GM18867 (cell line): Measurements from ENCODE around the gene ETS1.

Source experiments
- ATAC-seq: cut with Tn5 transposase; IDR thresholded peaks from one replicate; pipeline ENCODE4 v1.9.1; 2021; ENCODE audit warnings: mild to moderate bottlenecking, moderate library complexity; ENCODE audit not compliant: unreplicated experiment

ETS1 gene, protein sequence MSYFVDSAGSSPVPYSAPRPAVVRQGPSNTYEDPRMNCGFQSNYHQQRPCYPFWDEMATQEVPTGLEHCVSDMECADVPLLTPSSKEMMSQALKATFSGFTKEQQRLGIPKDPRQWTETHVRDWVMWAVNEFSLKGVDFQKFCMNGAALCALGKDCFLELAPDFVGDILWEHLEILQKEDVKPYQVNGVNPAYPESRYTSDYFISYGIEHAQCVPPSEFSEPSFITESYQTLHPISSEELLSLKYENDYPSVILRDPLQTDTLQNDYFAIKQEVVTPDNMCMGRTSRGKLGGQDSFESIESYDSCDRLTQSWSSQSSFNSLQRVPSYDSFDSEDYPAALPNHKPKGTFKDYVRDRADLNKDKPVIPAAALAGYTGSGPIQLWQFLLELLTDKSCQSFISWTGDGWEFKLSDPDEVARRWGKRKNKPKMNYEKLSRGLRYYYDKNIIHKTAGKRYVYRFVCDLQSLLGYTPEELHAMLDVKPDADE

DNA sequence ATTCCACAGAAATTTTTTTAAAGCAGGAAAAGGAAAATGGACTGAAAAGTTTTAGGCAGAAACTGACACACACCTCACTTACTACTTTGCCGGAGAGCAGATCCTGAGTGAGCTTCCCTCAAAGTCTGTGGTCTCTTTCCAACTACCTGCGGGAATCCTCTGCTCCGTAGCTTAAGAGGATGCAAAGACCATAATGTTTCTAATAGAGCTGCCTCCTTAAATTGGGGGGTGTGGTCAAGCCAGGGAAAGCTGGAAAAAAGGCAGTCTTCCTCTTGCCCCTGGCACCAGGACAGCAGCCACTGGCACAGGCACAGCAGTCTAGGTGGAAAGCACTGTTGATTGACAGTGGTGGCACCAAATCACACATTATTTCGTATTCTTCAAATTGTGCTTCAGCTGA is at the start of gene ETS1:
Gene ETS1, minus strand, starts transcription at position 144 of the 400 bp plus-strand sequence. CDS start 14,428 bp downstream, outside the sequence.
- no peak for ATAC-seq

DNA sequence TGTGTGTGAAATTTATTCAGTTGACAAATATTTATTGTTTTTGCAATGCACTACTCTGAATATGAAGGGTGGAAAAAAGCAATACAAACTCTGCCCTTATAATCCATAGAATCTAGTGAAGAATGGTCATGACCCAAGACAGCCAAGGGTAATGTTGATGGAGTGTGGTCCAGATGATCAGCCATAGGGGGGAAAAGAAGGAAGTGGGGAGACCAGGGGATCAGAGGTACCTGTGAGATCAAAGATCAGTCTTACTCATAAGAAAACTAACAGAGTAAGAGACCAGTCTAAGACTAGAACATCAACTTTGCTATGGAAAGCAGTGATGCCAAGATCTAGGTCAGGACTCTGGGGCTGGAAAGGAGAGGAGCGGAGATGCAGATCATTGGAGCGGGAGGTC is 47.0 kb upstream of the ETS1 start:
- ATAC-seq, result no peak

DNA sequence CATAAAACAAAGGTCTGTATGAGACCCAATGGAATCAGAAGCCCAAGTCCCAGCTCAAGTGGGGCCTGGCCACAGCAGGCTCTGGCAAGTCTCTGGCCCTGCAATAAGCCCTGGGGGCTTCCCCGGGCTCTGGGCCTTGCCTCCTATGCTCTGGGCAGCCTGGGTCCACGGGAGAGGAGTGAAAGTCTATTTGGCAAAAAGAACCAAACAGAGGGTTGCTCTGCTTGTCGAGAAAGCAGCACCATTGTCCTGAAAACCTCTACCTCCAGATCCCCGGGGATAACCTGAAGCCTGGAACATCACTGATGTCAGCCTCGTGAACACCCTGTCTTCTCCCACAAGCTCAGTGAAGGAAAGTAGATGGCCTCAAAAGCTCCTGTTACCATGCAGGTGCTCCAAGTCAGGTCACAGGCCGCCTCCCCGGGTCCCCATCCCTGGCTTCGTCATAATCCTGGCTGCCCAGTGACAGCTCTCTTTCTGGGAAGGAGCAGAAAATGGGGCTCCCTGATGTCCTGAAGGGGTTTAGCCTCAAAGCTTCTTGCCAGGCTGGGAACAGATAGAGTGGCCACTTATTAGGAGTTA is 46.1 kb upstream of the ETS1 start:
- no peak for ATAC-seq

DNA sequence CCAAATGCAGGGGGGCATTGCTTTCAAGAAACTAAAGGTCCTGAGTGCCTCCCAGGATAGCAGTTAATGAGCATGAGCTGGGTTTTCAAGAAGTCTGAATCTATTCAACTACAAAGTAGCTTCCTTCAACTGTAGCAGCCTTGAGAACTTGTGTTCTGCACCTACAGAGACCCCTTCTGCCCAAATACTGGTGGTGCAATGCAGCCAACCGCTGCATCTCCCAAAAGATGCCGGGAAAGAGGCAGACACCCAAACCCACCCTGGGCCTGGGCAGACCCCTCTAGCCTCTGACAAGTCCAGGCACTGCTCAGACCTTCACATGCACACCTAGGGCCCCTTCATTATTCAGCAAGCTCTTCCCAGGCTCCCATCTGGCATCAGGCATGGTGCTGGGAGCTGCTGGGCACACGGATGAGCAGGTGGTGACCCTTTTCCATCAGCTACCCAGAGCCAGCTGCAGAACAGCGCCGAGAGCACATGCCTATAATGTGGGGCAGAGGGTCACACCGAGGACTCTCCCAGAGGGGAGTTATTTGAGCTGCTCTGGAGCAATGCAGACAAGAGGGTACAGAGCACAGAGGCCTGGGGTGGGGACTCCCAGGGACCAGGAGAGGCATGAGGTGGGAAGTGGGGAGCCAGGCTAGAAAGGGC is 44.9 kb upstream of the ETS1 start:
- peak; percentile 27 for ATAC-seq

DNA sequence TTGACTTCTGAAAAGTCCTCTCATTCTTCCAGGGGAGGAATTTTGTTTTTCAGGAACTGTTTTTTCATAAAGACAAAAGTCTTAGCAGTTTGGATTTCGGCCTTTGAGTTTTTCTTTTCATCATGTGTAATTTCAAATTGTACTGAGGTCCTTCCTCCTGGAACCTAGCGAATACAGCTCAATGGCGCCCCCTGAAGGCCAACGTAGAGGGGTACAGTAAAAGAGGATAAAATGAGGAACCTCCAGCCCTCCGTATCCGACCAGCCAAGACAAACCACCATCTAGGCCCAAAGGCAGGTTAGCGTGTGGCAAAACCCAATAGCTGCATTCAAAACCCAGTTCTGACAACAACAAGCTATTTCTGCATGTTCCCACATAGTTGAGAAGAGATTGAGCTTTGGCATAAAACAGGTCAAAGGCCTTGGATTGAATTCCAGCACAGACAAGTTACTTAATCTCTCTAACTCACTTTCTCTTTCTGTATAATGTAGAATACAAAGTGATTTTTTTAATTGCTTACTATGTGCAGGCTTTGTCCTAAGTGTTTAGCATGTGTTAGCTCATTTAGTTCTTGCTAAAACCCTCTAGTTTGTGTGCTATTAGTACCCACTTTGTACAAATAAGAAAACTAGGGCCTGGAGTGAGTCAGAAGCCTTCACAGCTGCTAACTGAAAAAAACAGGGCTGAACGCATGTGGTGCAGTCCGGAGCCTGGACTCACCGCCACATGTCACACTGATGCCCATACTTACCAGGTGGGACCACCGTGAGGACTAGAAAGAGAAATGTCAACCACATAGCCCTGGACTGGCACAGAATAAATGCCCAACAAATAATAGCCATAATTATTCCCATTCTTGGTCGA is 43.2 kb upstream of the ETS1 start:
- peak; percentile 53 for ATAC-seq

DNA sequence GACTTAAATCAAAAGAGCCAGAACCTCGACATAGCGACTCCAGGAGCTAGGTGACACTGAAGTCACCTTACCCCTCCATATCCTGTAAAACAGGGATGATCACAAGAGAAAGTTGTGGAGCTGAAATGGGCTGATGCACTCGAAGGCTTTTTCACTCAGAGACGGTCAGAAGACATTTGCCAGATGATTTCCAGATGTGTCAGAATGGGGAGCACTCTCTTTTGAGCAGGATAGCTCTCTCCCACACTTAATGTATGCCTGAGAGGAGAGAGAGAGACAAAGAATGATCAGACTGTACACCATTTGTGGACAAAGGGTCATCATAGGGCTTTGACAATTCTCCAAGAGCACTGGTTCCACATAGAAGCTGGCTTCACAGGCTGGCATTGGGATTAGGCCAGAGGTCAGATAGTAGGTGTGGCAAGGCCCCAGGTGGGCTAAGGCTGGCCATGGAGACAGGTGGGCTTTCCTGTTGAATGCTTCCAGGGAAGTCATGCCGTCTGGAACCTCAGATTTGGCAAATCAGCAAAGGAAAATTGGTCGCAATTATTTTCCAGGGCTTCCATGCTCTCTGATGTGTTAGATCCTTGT is 42.3 kb upstream of the ETS1 start:
- no peak for ATAC-seq

DNA sequence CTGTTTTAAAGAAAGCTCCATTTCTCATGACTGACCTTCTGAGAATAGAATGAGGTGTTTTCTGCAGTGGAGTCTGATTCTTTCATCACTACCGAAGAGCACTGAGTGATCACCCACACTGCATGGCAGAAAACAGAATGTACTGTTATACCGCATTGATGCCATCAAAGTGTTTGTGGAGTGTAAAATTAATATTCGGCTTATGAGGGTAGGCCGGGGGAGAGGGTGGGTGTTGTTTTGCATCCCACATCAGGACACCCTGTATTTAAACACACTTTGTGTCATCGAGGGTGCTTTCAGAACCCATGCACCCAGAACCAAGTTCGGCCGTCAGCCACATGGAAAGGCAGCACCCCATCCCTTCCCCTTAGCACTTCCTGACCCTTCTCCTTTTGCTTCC is 41.3 kb upstream of the ETS1 start:
- ATAC-seq, result peak; percentile 35

DNA sequence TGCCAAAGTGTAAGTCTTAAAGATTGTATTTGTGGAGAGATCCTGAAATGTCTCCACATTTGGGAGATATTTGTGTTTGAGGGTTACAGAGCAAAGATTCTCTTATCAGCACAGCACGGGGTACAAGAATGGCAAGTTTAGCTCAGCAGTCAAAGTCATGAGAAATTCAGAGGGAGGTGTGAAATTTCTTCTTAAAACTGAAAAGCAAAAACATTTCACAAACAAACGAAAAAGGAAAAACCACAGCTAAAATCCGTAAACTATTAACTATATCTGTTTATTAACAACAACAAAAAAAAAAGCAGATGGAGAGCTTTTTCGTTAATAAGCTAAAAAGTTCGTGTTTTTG is 40.9 kb upstream of the ETS1 start:
- ATAC-seq, result peak; percentile 30

DNA sequence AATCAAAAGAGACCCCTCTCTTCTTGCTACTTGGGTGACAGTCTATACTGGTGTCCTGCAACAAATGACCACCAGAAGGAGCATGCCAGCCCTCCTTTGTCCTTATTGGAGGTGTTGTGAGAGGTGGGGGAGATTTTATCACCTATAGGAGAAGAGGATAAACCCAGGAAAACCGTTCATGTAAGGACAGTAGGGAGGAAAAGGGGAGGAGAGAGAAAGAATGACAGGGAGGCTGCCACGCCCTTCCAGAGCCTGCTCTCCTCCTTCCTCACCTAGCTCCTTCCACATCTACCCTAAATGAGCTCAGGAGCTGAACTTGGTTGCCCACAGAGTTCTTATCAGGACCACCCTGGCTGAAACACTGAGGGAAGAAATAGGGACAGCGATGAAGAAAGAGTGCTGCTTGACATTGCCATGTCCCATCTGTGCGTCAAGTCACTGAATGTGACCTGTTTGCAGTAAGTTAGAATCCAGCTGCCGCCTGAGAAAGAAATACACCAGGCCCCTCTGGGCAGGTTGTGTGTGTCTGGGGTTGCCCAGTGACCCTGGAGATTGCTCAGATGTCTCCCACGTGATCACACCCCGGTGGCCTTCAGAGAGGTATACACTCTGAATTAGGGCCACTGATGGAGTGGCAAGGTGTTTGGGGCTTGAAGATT is 40.4 kb upstream of the ETS1 start:
- peak; percentile 43 for ATAC-seq

DNA sequence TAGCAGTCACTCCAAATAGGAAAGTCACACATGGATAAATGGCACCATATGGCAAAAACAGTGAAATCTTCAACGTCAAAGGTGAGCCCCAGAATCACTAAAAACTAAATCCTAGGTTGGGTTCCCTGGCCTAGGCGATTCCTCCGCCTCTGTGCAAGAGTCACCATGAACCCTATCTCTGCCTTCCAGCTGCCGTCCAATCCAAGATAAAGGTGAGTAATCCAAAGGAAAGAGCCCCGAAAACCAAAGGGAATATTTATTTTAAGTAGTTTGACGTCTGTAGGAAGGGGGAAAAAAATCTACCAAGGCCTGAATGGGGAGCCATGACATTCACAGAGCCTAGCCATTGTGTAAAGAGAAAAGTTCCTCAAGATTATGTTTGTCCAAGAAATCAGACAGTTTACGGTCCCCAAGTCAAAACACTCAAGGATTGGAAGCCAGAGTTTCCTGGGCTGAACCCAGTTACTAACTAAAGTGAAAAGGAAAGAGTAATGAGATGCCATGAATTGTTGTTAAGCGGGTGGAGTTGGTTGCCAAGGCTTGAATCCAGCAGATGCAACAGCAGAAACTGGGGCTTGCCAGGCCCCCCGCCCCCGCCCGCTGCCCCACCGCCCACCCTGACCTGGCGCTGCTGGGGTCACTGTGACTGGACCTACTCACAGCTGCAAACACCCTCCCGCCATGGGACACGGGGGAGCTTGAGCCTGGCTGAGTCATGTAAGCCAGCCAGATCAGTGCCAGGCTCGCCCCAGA is 39.7 kb upstream of the ETS1 start:
- ATAC-seq, result no peak

DNA sequence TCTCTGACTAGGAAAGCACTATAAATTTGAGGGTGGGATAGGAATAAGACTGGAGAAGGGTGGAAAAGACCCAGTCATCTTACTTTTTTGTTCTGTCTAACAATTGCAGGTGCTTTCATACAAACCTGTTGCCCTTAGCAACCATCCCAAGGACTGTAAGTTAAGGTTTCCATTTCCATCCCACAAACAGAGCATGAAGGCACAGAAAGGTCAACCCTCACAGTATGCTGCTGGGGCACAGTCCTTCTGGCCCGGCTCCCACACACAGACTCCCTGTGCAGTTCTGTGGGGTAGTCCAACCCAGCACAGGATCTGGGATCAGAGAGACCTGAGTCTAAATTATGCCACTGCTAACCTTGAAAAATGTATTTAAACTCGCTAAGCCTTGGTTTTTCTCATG is 38.4 kb upstream of the ETS1 start:
- ATAC-seq, result no peak

DNA sequence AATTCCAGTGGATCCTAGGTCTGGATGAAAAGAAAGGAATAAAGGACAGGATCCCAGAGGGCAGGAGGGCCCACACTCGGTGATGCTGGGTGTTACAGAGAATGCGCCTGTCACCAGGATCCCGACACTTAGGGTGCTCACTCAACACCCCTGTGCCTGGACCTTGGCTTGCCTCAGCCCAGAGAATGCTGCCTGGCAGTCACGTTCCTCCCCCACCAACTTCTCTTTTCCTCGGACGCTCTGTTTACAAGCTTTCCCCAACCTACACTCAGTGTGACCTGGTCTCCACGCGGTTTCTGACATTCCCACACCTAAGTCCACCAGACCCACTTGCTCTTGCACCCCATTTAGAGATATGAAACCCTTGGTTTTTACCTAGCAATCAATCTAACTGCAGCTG is 38.0 kb upstream of the ETS1 start:
- no peak for ATAC-seq

DNA sequence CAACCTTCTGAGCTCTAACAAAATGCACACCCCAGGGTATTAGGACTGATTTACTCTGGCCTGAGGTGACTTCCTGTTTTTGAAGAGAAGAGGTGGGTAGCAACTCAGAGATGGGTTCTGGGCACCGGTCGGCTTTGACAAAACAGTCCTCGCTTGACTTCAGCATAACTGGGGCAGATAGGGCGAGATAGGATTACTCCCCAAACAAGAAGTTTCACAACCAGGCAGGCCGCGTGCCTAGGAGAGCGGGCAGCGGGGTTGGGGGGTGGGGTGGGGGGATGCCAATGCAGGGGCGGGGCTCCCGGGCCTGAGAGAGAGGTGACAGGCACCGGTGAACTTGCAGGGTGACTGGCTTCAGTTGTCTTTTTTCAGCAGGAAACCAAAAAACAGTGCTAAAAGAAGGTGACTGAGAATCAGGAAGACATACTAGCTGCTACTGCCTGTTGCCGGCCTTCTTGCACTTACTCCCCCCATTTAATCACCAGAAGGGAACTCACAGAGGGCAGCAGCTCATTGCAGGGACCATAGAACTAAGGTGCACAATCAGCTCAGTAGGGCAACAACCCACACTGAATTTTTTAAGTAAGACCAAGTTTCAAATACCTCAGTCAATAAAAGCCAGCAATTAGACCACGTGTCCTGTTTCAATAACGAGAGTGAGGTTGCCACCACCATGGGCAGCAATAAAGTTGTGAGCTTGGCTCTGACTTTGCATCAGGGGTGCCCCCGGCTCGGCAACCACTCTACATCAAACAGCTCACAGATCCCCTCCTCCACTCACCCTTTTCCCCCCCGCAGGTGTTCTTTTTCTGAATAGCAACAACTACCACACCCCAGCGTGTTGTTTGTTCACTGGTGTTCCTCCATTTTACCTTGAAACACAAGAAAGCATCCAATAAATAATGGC is 37.2 kb upstream of the ETS1 start:
- peak; percentile 48 for ATAC-seq

DNA sequence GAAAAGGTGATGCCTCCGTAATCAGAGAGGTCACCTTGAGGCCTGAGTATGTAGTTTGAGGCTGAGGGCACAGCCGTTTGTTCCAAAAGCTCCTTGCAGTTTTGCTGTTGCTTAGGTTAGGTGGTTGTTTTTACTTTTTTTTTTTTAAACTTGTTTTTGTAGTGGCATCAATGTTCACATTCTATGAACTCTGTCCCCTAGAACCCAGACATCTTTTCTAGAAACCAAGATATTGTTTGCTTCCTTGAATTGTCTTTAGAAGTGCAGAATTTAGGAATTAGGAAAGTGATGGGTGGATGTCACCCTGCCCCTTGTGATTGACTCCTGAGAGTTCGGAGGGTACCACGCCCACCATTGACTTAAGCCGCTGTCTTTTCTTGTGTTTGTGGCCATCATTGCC is 35.7 kb upstream of the ETS1 start:
- ATAC-seq, result no peak

DNA sequence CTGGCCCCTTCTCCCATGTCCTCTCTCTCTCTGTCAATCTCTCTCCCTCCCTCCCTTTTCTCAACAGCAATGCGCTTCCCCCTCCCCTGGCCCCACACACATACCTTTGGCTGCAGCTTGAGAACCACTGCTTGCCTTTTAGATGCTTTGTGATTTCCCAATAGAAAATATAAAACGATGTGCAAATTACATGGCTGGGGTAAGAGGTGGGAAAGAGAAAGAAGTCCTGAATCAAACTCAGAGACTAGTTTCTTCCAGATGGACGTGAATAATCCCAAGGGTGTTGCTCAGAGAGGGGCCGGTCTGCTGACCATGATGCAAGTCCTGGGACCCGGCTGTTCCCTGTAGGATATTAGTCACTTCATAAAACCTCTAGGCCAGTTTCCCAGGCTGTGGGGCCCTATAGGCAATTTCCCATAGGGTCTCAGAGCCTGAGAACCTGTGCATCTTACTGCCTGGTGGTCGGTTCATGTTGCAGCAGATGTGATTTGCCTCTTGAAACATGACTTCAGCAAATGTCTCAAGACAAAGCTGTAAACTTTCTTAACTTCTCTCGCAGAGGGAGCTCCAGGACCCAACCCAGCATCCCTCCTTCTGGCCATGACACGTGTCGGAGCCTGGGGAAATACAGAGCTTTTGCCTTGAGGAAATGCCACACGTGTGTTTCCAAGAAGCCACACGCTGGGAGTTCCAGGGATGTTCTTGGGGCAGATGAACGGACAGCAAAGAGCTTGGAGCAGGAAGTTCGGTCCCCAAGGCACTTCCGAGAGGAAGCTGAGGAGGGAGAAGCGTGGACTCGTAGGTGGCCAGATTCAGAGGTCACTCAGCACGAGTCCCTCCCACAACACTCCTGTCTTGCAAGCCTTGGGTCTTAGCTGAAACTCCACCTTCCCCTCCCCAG is 34.5 kb upstream of the ETS1 start:
- ATAC-seq, result no peak

DNA sequence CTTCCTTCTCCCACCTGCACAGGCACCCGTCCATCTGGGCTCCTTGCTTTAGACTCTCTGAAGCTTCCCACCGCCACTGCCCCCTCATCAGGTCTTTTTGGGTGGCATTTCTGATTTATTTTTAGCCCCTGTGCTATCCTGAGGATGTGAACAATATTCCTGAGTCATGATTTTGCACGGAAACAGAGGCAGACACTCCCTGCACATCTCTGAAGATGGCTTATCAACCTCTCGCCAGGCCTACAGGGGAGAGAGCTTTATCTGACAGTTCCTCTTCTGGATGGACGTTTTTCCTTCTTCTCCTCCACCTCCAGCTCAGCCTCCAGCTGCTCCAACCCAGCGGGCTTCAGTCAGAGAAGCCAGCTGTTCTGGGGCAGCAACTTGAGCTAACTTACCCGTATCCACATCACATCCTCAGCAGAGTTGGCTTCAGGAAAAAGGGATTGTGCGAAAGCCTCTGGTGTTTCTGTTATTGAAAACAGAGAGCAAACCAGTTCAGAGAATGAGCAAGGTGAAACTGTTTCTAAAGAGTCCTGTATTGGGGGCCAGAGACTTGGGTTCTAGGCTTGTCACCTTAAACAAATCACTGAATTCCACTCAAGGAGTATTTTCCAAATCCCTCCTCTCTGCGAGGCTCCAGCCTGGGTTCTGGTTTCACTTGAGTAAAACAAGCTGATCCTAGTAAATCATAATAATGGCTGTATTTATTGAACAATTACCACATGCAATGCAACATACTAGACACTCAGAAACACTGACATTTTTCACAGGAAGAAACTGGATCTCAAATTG is 33.1 kb upstream of the ETS1 start:
- ATAC-seq, result no peak
